Hepatocyte (in vitro differentiated cells): ENCODE results near the gene PGD. TPM values are rescaled to one million over a fixed set of nuclear protein-coding genes. Genes with fewer than 3 reads are reported as not detected.
A peak's percentile ranks its signal among the peaks of the same experiment; 100 is the strongest.

ENCODE experiments used
- DNase-seq: peaks from one replicate; pipeline ENCODE4 v3.0.0-alpha.2; 2016; ENCODE audit warnings: low spot score
- H2AFZ ChIP-seq: fragments of 200-600 bp; sonication (generic); 2 replicates; pipeline ENCODE4 v1.6.0; 2016; ENCODE audit warnings: antibody characterized with exemption, mild to moderate bottlenecking
- H3K27ac ChIP-seq: fragments of 200-600 bp; sonication (generic); 2 replicates; pipeline ENCODE4 v1.5.1; 2016; ENCODE audit warnings: mild to moderate bottlenecking
- H3K27me3 ChIP-seq: fragments of 200-600 bp; sonication (generic); 2 replicates; pipeline ENCODE4 v1.6.1; 2016
- H3K36me3 ChIP-seq: fragments of 200-600 bp; sonication (generic); replicated peaks from 2 replicates; pipeline ENCODE4 v1.5.1; 2016; ENCODE audit warnings: low read depth; ENCODE audit not compliant: insufficient read depth
- H3K4me1 ChIP-seq: fragments of 200-600 bp; sonication (generic); 2 replicates; pipeline ENCODE4 v1.5.1; 2016; ENCODE audit warnings: mild to moderate bottlenecking, moderate library complexity; ENCODE audit not compliant: insufficient read depth
- H3K4me2 ChIP-seq: fragments of 200-600 bp; sonication (generic); 2 replicates; pipeline ENCODE4 v1.6.0; 2016
- H3K4me3 ChIP-seq: fragments of 200-600 bp; sonication (generic); 2 replicates; pipeline ENCODE4 v1.5.1; 2016; ENCODE audit warnings: mild to moderate bottlenecking
- H3K79me2 ChIP-seq: fragments of 200-600 bp; sonication (generic); 2 replicates; pipeline ENCODE4 v1.6.0; 2017; ENCODE audit warnings: mild to moderate bottlenecking
- H3K9me2 ChIP-seq: fragments of 200-600 bp; sonication (generic); replicated peaks from 2 replicates; pipeline ENCODE4 v1.6.0; 2017; ENCODE audit warnings: mild to moderate bottlenecking; ENCODE audit not compliant: insufficient read depth
- H3K9me3 ChIP-seq: fragments of 200-600 bp; sonication (generic); 2 replicates; pipeline ENCODE4 v1.5.1; 2016; ENCODE audit warnings: low read depth, mild to moderate bottlenecking
- H4K20me1 ChIP-seq: fragments of 200-600 bp; sonication (generic); 2 replicates; pipeline ENCODE4 v1.6.0; 2016; ENCODE audit warnings: mild to moderate bottlenecking; ENCODE audit not compliant: insufficient read depth, poor library complexity, severe bottlenecking
- CTCF ChIP-seq: fragments of 200-600 bp; sonication (generic); IDR thresholded peaks from 2 replicates; pipeline ENCODE4 v1.5.1; 2016; ENCODE audit warnings: antibody characterized with exemption, mild to moderate bottlenecking; ENCODE audit not compliant: poor library complexity
- EZH2 ChIP-seq: fragments of 200-600 bp; sonication (generic); IDR thresholded peaks from 2 replicates; pipeline ENCODE4 v1.6.1; 2016; ENCODE audit warnings: antibody characterized with exemption, mild to moderate bottlenecking, borderline replicate concordance
- EZH2phosphoT487 ChIP-seq: fragments of 200-600 bp; sonication (generic); IDR thresholded peaks from one replicate; pipeline ENCODE4 v1.6.1; 2018; ENCODE audit warnings: antibody characterized with exemption, mild to moderate bottlenecking, low read depth, moderate library complexity; ENCODE audit not compliant: unreplicated experiment, severe bottlenecking
- WGBS: methylation state at CpG from one replicate; pipeline ENCODE4 v1.1.6; 2016; ENCODE audit warnings: low lambda C conversion rate; ENCODE audit errors: missing lambda C conversion rate; 5-methylcytosine and 5-hydroxymethylcytosine counted together
- polyA plus RNA-seq: library from polyadenylated mRNA; unstranded; fragments of >200 nt; fragmentation: Nextera tagmentation; extraction: Ambion mirVana; gene quantifications from 2 replicates; pipeline ENCODE4 v1.2.1, GENCODE V29; 2016
- total RNA-seq: library from RNA; depleted of rRNA; stranded (reverse); fragments of >200 nt; gene quantifications from 2 replicates; pipeline ENCODE4 v1.2.3, GENCODE V29; 2014

The PGD gene
- total and polyA plus RNA-seq, 2 experiments from 2014 or later: 86.8 to 103 TPM

GRCh38 chr1:10434590-10434989 is 35.7 kb downstream of the PGD start:
- TF ChIP-seq CTCF (no peak), EZH2 (no peak), EZH2phosphoT487 (no peak)
- no peaks in the 10 kb centered on the region for H3K36me3 ChIP-seq
- peaks cover 16% of the 10 kb centered on the region for H3K79me2 ChIP-seq
- DNase-seq: no peak
- H3K9me2 ChIP-seq: no peaks in the 10 kb centered on the region
- no peaks in the 10 kb centered on the region for H3K9me3 ChIP-seq
- 86% methylated on average over 5 of the region's 5 CpGs for WGBS
- no peak overlapping the region for H3K27ac ChIP-seq
- peaks cover 11% of the 10 kb centered on the region for H3K4me1 ChIP-seq
- no peak overlapping the region for H2AFZ ChIP-seq
- H4K20me1 ChIP-seq: no peaks in the 10 kb centered on the region
- no peak overlapping the region for H3K4me3 ChIP-seq
- no peak overlapping the region for H3K4me2 ChIP-seq
- H3K27me3 ChIP-seq: no peaks in the 10 kb centered on the region

- H3K9me3 ChIP-seq: no peaks in the 10 kb centered on the region
- WGBS: 96% methylated on average over 1 of the region's 1 CpG
- DNase-seq: no peak
- H3K4me3 ChIP-seq: no peak overlapping the region
- TF ChIP-seq EZH2 (no peak), EZH2phosphoT487 (no peak), CTCF (no peak)
- H3K27ac ChIP-seq: no peak overlapping the region
- peaks cover 6% of the 10 kb centered on the region for H3K4me1 ChIP-seq
- peaks cover 3% of the 10 kb centered on the region for H3K79me2 ChIP-seq
- H3K4me2 ChIP-seq: no peak overlapping the region
- H4K20me1 ChIP-seq: no peaks in the 10 kb centered on the region
- H3K36me3 ChIP-seq: no peaks in the 10 kb centered on the region
- H2AFZ ChIP-seq: no peak overlapping the region
- H3K9me2 ChIP-seq: no peaks in the 10 kb centered on the region
- no peaks in the 10 kb centered on the region for H3K27me3 ChIP-seq
Observed at GRCh38 chr1:10437052-10437451, 38.2 kb downstream of the PGD start.

GRCh38 chr1:10438677-10439163 is 39.9 kb downstream of the PGD start:
- Histone ChIP-seq H3K9me2 (no peaks in the 10 kb centered on the region), H3K36me3 (no peaks in the 10 kb centered on the region), H4K20me1 (no peaks in the 10 kb centered on the region), H3K27me3 (no peaks in the 10 kb centered on the region), H3K4me2 (no peak overlapping the region), H3K9me3 (no peaks in the 10 kb centered on the region), H3K4me1 (peaks cover under 1% of the 10 kb centered on the region), H3K79me2 (no peaks in the 10 kb centered on the region), H3K4me3 (no peak overlapping the region), H3K27ac (peak overlapping the region; percentile 60), H2AFZ (no peak overlapping the region)
- TF ChIP-seq CTCF (no peak), EZH2phosphoT487 (no peak), EZH2 (no peak)
- WGBS: 38% methylated on average over 7 of the region's 7 CpGs
- no peak for DNase-seq

- Histone ChIP-seq H3K4me2 (no peak overlapping the region), H3K4me3 (no peak overlapping the region), H3K27ac (no peak overlapping the region), H3K4me1 (no peaks in the 10 kb centered on the region), H3K36me3 (no peaks in the 10 kb centered on the region), H3K27me3 (no peaks in the 10 kb centered on the region), H3K9me2 (no peaks in the 10 kb centered on the region), H3K79me2 (no peaks in the 10 kb centered on the region), H2AFZ (no peak overlapping the region), H4K20me1 (no peaks in the 10 kb centered on the region), H3K9me3 (no peaks in the 10 kb centered on the region)
- TF ChIP-seq EZH2phosphoT487 (no peak), CTCF (no peak), EZH2 (no peak)
- DNase-seq: no peak
- WGBS: 97% methylated on average over 2 of the region's 2 CpGs
Observed at GRCh38 chr1:10440305-10440704, 41.4 kb downstream of the PGD start.
